RWPE1 (cell line): ENCODE data around the gene NMT1.

ENCODE experiments used
- CTCF ChIA-PET: fragments of 350-600 bp; sonication (Branson Sonifier 250); formaldehyde crosslinking; extraction: SDS; loops from one replicate; lab custom pipeline; 2021; lab: Yijun Ruan, JAX
- POLR2A ChIA-PET: fragments of 400-600 bp; formaldehyde crosslinking; extraction: SDS; loops from one replicate; lab custom pipeline; 2020; ENCODE audit warnings: antibody characterized with exemption; ENCODE audit not compliant: low non-redundant PET; lab: Yijun Ruan, JAX
- DNase-seq: peaks from one replicate; pipeline ENCODE4 v3.0.0; 2012; ENCODE audit warnings: low spot score
- H3K27ac ChIP-seq: fragments of 450-650 bp; 2 replicates; pipeline ENCODE4 v1.5.1; 2017
- TF ChIP-seq, protein P1 (sequence below): fragments of 450-650 bp; conservative IDR thresholded peaks from 2 replicates; pipeline ENCODE4 v1.5.1; 2017; ENCODE audit warnings: low read depth, mild to moderate bottlenecking

The NMT1 gene

DNA sequence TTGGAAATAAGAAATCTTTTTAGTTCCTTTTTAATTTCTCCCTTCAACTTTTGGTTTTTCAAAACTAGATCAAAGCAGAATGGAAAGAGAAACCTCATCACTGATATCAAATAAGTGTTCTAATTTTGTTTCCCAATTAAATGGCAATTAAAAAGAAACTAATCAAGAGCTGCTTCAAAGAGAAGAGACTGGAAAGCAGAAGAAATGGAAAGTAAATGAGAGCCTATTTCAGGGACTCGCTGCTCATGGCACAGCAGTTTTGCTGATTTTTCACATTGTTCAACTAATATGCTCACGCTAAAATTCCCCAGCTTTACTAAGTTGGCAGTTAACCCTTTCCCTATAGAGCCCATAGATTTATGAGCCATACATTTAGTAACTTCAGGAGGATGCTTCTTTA, 6.5 kb downstream of the NMT1 start:
- DNase-seq: no peak
- ChIA-PET CTCF (interaction anchor here (0.7 to 1.5 kb wide), 3 partner anchors 9 to 73 kb away, joined by 3 to 6 read pairs (median 4); partner anchors contain the start of gene ACBD4), POLR2A (no interaction called here)
- TF ChIP-seq, protein P1, sequence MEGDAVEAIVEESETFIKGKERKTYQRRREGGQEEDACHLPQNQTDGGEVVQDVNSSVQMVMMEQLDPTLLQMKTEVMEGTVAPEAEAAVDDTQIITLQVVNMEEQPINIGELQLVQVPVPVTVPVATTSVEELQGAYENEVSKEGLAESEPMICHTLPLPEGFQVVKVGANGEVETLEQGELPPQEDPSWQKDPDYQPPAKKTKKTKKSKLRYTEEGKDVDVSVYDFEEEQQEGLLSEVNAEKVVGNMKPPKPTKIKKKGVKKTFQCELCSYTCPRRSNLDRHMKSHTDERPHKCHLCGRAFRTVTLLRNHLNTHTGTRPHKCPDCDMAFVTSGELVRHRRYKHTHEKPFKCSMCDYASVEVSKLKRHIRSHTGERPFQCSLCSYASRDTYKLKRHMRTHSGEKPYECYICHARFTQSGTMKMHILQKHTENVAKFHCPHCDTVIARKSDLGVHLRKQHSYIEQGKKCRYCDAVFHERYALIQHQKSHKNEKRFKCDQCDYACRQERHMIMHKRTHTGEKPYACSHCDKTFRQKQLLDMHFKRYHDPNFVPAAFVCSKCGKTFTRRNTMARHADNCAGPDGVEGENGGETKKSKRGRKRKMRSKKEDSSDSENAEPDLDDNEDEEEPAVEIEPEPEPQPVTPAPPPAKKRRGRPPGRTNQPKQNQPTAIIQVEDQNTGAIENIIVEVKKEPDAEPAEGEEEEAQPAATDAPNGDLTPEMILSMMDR: no peak
- H3K27ac ChIP-seq: no peak overlapping the region

DNA sequence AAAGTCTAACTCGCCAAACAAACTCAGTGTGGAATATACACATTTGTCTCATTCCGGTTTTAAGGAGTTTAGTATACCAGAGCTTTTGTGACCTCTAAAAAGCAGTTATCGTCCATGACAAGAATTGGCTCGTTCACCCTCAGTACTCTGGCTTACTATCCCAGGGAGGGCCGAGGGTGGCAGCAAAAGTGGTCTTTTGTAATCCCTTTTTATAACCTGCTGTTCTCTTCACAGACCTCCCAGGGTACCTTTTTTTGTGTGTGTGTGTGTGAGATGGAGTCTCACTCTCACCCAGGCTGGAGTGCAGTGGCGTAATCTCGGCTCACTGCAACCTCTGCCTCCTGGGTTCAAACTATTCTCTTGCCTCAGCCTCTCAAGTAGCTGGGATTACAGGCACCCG, 8.9 kb downstream of the NMT1 start:
- TF ChIP-seq, protein P1: no peak
- no peak for DNase-seq
- CTCF ChIA-PET: no interaction called here
- POLR2A ChIA-PET: no interaction called here
- peak overlapping the region; percentile 56 for H3K27ac ChIP-seq

DNA sequence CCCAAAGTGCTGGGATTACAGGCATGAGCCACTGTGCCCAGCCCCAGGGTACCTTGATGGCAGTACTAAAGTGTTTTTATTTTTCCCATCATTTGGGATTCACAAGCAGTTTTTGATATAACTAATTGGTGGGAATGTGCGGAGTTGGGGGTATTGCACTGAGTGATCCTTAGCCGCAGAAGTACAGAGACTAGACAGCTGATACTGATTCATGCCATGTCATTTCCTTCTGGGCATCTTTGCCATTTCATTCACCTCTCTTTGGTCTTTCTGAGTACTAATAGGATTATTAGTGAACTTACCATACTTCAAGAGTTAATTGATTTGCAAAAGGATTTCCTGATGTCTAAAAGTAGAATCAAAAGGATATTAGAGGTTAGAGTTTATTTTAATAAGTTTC, 9.7 kb downstream of the NMT1 start:
- POLR2A ChIA-PET: no interaction called here
- peak overlapping the region; percentile 56 for H3K27ac ChIP-seq
- TF ChIP-seq, protein P1: no peak
- CTCF ChIA-PET: interaction anchor here (1.4 kb wide), 1 partner anchor 28 kb away, joined by 3 read pairs; no protein-coding TSS in a partner anchor
- no peak for DNase-seq

DNA sequence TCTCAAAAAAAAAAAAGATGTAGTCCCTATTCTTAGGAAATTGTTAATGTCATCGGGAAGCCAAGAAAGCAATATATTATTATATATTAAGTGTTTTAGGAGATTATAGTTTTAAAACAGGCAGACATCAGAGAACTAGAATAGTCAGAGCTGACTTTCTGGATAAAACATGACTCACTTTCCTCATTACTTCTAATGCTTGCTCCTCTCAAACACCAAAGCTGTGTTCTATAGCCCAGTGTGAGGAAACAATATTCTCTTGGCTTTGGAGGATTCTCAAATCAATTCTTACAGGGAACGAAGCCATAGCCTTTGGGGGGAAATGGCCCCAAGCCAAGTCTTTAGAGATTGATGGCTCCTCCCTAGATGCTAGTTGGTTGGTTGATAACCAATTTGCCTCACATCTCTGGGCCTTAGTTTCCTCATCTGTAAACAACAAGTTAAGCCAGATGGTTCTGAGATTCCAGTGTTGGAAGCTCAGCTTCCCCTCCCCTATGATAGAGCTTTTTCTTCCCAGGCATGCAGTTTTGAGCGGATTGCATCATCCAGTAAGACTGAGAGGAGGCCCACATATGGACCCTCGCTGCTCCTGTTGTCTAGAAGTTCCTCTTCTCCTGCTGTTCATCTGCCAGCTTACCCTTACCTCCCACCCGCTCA, 12.4 kb downstream of the NMT1 start:
- TF ChIP-seq, protein P1: no peak
- no peak for DNase-seq
- H3K27ac ChIP-seq: peak overlapping the region; percentile 46
- ChIA-PET CTCF (no interaction called here), POLR2A (no interaction called here)

DNA sequence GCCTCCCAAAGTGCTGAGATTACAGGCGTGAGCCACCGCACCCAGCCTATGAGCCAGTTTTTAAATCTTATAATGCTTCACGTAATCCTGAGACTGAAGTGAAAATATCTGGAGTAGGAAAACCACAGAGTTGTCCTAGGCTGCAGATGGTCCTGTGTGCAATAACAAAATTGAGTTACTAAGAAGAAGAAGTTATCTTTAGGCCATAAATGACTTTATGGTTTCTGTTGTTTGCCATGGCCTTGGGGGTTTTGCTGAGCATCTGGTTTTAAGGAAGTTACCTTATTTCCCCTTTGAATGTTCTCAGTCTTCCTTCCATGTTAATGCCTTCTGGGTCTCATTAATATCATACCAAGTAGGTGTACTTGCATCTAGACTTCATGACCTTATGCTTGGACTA, 16.5 kb downstream of the NMT1 start:
- TF ChIP-seq, protein P1: no peak
- ChIA-PET POLR2A (no interaction called here), CTCF (no interaction called here)
- peak overlapping the region; percentile 44 for H3K27ac ChIP-seq
- DNase-seq: no peak

DNA sequence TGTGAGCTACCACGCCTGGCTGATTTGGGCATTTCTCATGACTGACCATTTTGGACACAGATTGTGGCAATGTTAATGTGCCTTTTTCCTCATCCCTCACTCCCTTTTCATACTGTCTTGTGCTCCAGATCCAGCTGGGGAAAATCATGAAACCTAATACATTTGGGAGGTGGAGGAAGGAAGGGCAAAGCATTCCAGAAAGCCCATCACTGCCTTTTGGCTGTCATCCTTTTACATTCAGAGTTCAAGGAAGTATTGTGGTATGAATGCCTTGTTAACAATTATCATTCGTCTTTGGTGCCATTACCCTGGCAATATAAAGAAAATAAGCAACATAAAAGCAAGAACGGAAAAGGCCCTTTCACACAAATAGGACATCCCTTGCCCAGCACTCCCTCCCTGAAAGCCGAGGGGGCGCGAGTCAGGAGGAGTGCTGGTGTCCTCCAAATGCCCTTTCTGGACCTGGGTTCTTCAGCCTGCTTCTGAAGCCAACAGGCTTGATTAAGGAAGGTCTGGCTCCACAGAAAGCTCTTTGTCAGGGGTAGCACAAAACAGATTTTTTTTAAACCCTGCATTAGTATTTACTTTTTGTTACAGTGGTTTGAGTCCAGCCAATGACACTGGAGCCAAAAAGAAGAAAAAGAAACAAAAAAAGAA, 20.1 kb downstream of the NMT1 start:
- CTCF ChIA-PET: interaction anchor here (2.1 kb wide), 1 partner anchor 18 kb away, joined by 8 read pairs; no protein-coding TSS in a partner anchor
- POLR2A ChIA-PET: no interaction called here

More for the DNA sequence above, 20.1 kb downstream of the NMT1 start:
- TF ChIP-seq, protein P1: no peak
- H3K27ac ChIP-seq: peak overlapping the region; percentile 23; the same call in 1 of the 2 replicates
- DNase-seq: no peak
